HG02610 (cell line): ENCODE data around the gene SLC2A11.
A peak's percentile ranks its signal among the peaks of the same experiment; 100 is the strongest.

Experiments used
- ATAC-seq: cut with Tn5 transposase; IDR thresholded peaks from one replicate; pipeline ENCODE4 v1.9.1; 2021; ENCODE audit warnings: mild to moderate bottlenecking, moderate library complexity; ENCODE audit not compliant: unreplicated experiment

Gene SLC2A11

DNA sequence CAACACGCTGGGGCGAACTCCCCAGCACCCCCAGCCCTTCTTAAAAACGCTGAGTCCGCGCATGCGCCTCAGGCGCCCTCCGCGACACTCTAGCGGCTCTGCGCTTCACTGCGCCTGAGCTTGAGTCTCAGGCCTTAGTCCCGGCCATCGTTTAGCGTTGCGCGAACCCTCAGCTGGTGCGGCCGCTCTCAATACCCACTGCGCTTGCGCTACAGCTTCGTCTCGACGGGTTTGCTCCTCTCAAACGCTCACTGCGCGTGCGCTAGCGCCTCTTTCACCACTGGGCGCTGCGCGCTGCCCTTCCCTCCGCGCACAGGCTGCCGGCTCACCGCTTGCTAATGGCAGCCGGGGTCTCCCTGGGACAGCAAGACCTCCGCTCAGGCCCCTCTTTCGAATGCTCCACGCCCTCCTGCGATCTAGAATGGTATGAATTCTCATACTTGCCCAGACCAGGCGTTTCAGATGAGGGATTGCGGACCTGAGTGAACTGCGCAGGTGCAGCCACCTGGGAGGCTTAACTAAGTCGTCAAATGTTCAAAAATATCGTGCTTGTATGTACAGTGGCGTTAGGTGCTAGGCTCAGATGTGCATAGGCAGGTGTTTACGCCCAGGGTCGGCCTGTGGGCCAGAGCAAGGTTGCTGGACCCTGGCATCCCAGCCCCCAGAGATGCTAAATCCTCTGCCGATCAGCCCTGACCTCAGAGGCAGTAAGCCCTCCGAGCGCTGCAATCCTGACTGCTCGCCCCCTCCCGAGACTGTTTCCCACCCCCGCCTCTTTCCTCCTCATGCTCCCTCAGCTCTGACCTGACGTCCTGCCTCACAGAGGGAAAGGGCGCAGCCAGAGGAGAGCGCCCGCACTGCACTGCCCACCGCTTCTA, at the start of gene SLC2A11:
Gene SLC2A11 (plus strand): TSS at position 270 of the 878 bp plus-strand sequence. CDS start 125 bp downstream, at position 395.
- ATAC-seq, result peak; percentile 86

DNA sequence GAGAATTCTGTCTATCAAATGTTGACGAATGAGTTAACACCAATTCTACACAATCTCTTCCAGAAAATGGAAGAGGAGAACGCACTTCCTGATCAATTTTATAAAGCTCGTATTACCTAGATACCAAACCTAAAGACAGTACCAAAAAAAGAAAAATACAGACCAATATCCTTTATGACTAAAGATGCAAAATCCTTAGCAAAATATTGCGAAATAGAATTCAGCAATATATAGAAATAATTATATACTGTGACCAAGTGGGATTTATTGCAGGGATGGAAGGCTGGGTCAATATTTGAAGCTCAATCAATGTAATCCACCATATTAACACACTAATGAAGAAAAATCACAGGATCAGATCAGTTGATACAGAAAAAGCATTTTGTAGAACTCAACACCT, 45.3 kb upstream of the SLC2A11 start:
- no peak for ATAC-seq

DNA sequence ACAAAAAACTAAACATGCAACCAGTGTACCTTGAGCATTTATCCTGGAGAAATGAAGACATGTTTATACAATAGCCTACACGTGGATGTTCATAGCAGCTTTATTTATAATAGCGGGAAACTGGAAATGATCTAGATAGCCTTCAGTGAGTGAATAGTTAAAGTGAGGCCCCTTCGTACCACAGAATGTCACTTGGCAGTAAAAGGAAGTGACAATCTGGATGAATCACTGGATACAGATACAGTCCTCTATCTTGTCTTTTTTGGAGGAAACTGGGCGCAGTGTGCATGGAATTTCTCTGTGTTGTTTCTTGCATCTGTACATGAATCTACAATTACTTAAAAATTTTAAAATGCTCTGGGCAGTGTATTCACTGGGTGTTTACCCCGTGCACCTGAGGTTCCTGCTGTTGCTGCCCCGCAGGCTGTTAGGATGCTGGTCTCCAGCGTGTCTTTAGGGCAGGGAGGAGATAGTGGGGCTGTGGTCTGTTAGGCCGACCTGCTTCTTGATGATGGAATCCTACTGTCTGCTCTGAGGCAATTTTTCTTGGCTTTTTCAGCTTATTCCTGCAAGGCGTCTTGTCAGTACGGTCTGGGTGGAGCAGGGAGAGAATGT, 42.0 kb upstream of the SLC2A11 start:
- no peak for ATAC-seq

DNA sequence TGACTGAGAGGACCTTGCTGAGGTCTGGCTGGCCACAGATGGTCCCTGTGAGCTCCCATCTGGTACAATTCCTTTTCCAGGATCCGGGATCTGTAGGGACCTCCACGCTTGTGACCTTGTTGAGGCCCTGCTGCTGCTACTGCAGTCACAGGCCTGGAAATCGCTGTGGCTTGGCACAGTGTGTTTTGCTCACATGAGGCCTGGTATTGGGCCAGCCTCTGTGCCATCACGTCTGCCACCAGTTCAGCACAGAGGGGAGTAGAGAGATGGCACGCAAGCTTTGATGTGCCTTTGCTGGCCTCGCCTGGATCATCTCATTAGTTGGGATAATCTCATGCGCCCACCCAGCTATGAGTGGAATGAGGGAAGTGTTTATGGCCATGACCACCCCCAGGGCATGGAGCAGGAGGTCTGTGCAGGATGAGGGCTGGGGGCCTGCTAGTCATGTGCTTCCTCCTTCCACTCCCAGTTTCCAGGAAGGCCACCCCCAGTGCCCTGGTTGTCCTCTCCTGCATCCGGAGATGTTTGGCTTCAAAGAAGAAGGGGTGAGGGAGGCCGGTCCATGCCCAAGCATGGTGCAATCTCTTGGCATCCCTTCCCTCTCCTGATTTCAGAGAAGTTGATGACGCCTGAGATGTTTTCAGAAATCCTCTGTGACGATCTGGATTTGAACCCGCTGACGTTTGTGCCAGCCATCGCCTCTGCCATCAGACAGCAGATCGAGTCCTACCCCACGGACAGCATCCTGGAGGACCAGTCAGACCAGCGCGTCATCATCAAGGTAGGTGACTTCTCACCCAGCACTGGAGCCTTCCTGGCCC, 41.3 kb upstream of the SLC2A11 start:
- no peak for ATAC-seq

GRCh38 chr22:23817146-23817545, 40.5 kb upstream of the SLC2A11 start:
- ATAC-seq, result no peak

DNA sequence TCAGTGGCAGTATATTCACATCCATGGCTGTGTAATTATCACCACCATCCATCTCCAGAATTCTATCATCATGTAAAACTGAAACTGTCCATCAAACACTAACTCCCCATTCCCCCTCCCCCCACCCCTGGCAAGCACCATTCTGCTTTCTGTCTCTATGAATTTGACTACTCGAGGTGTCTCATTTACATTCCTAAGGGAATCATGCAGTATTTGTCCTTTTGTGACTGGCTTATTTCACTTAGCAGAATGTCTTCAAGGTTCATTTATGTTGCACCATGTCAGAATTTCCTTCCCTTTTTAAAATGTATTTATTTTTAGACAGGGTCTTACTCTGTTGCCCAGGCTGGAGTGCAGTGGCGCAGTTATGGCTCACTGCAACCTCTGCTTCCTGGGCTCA, 39.1 kb upstream of the SLC2A11 start:
- ATAC-seq, result no peak

GRCh38 chr22:23820748-23821211, 36.9 kb upstream of the SLC2A11 start:
- no peak for ATAC-seq

DNA sequence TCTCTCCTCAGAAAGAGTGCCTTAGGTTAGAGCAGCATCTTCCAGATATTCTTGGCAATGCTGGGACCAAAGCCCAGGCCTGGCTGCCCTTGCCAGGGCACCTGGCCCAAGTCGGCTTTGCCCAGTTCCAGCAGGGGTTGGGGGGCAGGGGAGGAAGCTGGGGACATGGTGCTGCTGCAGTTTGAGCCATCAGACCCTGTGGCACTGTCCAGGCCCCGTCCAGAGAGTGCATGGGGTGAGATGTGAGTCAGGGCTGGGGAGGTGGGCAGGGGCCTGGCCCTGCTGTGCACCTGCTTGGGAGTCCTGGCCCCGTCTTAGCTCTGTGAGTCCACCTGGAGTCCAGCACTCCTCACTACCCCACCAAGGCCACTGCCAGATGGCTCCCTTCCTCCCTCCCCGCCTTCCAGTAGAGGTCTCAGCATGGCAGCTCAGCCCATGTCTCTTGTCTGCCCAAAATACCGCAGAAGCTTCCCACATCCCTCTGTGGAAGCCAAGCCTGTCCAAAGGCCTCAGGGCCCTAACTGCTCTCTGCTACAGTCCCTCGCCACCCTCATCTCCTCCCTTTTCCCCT, 35.5 kb upstream of the SLC2A11 start:
- ATAC-seq, result no peak

- ATAC-seq, result no peak
Observed at GRCh38 chr22:23823331-23823791, 34.3 kb upstream of the SLC2A11 start.

- ATAC-seq, result no peak
Observed at GRCh38 chr22:23824476-23825245, 33.0 kb upstream of the SLC2A11 start.

GRCh38 chr22:23825246-23825905, 32.3 kb upstream of the SLC2A11 start:
- no peak for ATAC-seq

DNA sequence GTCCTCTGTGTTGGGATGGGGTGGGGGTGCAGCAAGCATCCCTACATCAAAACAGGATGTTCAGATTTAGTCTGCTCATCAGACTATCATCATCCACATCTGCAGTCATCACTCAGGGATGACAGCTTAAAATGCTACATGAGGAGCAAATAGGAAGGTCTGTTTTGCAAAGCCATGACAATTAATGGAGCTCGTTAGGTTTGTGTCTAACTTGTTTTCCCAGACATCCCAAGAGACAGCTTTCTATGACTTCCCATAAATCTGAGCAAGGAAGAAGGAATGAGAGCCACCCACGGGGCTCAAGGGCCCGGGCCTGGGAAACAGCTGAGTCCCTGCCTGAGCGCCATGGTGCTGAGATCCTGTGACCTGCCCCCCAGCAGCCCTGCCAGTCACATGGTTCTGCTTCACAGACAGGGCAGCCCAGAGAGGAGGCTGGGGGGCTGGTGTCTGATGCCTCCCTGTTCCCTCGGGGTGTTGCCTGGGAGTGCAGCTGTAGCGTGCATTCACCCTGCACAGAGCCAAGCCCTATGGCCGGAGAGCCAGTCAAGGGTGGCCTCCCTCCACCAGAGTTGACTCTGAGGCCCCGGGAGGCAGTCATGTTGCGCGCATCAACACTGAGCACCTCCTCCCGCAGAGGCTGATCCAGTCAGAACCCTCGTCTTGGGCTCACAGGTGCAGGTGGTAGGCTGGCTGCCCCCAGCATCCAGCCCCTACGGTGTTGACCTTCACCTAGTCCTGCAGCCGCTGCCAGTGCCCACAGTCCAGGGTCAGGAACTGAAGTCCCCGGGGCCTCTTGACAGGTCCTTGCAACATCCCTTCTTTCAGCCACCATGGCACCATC, 30.9 kb upstream of the SLC2A11 start:
- ATAC-seq, result no peak

GRCh38 chr22:23827351-23827995, 30.2 kb upstream of the SLC2A11 start:
- ATAC-seq, result no peak

DNA sequence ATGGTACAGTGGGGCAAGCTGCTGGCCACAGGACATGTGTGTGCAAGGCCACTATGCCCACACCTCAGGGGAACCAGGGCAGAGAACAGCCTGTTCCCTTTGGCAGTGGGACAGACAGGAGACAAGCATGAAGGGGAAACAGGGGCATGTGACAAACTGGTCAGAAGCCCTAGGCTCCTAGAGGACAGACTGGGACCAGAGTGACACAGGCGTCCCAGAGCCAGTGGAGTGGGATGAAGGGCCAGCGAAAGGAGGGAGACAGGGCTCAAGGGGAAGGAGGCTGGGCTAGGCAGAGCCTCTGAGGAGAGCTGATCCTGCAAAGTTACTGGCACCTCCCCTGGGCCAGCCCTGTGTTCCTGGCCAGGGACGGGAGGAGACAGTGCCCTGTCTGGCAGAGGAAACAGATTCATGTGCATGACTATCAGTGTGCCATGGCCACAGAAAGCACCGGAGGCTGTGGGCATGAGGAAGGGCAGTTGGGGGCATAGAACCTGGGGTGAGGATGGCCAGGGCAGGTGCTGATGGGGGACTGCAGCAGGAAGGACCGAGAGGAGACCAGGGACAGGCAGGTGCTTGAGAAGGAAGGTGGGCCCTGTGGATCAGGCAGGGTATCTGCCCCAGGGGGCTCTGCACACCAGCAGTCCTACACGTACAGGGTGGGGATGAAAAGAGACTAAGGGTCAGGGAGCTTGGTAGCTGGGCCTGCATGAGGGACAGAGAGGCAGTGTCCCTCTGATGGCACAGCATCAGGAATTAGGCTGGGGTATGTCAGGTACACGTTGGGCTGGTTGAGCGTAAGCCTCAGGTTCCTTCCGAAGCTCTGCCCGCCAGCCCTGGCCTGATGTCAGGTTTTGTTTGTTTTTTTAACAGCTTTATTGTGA, 28.6 kb upstream of the SLC2A11 start:
- no peak for ATAC-seq

- no peak for ATAC-seq
Observed at GRCh38 chr22:23829845-23830372, 27.8 kb upstream of the SLC2A11 start.

DNA sequence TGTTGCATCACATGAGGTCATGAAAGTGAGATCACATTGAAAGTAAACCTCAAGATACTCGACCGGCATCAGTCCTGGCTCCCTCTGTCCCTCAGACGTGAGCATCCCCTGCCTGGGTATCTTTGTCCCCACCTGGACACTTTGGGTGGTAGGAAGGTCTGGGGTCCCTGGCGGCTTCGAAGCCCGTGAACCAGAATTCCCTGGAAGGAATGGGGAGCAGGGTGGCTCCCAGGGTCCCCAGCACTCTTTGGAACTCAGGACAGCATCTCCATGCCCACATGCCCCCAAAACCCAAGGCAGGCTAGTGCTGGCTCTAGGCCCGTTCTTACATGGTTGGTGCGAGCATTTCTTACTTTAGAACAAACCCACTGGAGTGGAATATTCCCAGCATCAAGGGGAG, 26.4 kb upstream of the SLC2A11 start:
- no peak for ATAC-seq

DNA sequence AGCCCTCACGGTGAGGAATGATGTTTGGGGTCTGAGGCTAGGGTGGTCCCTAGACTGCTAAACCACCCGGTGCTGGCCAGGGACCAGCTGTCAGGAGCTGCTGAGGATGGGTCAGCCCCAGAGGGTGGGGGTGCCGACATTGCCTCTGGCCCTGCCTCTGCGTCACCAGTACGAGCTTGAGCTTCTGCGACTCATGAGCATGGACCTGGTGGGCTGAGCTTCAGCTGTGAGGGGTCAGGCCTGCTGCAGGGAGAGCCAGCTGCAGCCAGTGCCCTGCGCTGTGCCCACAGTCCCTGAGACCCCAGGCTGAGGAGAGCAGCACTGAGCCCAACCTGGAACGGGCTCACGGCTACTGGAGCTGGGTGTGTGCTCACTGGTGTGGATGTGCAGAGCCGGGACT, 25.9 kb upstream of the SLC2A11 start:
- ATAC-seq, result no peak
